HG03342 (cell line): ENCODE data around the gene PHACTR1.

Source experiments
- ATAC-seq: cut with Tn5 transposase; IDR thresholded peaks from one replicate; pipeline ENCODE4 v1.9.1; 2021; ENCODE audit warnings: mild to moderate bottlenecking, moderate library complexity; ENCODE audit not compliant: unreplicated experiment

PHACTR1 gene

DNA sequence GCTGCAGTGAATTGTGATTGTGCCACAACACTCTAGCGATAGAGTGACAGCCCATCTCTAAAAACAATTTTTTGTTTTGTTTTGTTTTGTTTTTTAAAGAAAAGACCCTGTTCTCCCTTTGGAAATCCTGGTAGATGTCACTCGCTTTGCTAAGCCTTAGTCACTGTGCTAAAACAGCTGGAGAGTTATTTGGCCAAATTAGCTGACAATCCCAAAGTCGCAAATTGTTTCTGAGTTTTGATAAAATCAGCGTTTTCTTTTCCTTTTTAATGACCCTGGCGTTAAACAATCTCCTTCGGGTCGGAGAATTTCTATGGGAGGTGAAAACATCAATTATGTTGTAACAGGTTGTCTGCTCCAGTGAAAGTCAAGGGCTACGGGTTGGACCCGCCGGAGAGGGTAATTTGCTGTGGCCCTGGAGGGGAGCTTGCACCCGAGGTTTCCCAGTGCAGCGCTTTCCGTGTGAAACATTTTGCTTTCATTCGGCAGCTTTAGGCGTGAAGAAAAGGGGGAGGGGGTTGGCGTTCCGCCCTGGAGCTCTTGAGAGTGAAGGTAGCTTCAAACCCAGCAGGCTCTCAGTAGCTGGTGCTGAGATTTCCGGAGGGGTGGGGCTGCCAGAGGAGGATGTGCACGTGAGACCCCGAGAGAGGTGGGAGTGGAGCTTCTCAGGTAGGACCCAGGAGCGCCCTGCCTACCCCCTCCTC is 296.6 kb downstream of the PHACTR1 start:
- ATAC-seq, result no peak

DNA sequence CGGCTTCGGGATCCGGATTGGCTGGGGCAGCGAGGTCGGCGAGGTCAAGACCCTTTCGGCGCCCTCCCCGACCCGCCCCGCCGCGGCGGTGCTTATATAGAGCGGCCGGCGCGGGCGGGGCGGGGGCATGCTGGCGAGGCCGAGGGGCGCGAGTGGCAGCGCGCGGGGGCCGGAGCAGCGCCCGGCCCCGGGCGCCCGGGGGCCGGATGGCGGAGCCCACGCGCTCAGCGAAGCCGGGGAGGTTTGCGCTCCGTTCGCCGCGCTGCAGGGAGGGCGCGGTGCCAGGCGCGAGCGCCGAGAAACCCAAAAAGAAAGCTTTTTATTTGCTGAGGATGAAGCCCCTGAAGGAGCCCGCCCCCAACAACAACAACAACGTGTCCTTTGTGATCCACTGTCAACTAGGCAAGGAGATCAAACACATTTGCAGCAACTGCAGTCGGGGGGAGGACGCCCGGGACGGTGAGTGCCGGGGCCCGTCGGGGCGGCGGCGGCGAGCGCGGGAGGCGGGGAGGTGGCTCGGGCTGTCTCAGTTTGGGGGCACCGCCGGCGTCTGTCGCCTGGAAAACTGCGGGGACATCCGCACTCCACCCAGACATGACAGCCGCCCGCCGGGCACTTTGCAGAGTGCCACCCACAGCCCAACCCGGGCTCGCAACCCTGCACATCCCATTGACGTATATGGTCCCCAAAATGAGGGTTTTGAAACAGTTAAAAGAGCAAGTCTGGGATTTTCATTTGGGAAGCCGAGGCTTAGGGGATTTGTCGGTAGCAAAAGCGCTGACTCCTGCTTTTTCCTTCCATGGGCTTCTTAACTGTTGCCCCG is 297.3 kb downstream of the PHACTR1 start:
- no peak for ATAC-seq

DNA sequence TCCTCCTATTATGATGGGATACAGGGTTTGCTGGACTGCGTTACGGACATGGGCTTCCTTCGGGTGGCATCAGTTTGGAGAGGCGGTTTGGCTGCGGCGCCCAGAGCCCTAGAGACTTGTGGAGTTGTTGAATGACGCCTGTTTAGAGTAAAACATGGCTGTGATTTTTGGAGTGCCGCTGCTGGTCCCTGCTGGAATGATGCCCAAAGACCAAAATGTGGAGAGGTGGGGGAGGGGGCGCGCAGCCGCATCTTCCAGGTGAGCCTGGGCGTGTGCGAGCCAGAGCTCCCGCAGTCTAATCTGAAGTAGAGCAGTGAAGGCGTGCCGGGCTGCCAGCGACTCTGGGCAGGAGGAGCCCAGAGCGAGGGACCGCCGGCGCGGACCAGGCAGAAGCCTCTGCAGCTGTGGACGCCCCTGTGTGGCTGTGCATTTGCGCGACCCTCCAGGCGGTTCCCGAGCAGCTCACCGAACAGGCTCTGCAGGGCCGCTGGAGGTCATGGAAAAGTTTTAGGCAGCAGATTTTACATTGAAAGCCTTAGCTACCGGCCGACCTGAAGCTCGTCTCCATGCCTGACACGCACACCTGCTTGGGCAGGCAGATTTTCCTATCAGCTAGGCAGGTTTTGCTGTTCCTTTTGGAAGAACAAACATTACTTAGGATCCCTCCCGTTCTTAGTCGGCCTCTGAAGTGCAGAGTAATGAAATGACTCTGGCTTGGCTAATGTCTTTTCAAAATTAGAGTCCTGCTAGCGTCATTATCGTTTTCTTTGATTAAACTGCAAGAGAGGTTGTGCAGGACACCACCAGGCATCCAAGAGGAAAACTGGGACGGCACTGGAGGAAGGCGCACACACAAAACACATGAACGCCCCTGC is 298.2 kb downstream of the PHACTR1 start:
- no peak for ATAC-seq

DNA sequence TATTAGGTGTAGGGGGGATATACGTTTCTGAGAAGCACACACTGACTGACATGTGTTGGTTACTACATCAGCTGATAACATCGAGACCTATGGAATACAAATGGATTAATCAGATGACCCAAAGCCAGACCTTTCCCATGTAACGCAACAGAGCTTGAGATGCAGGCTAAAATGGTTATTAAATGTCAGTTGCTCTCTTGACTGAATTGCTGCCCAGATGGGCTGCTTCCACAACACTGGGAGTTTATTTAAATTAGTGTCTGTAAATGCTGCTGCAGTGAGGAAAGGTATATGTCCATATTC is 298.8 kb downstream of the PHACTR1 start:
- ATAC-seq, result no peak

DNA sequence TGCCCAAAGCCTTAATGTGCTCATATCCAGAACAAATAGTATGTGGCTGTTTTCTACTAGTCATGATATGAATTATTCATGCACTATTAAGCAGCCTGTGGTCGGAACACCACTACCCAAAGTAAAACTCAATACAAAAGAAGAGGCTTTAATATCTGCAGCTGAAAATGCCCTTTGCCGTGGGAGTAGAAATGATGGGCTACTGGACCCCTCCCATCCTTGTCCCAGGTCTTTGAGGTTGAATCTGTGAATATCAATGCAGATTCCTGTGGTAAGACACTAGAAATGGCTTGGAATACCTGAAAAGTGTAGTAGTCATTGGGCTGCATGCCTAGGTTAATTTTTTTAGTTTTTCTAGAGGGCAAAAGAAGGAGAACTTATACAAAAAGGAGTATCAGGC is 308.0 kb downstream of the PHACTR1 start:
- ATAC-seq, result no peak

DNA sequence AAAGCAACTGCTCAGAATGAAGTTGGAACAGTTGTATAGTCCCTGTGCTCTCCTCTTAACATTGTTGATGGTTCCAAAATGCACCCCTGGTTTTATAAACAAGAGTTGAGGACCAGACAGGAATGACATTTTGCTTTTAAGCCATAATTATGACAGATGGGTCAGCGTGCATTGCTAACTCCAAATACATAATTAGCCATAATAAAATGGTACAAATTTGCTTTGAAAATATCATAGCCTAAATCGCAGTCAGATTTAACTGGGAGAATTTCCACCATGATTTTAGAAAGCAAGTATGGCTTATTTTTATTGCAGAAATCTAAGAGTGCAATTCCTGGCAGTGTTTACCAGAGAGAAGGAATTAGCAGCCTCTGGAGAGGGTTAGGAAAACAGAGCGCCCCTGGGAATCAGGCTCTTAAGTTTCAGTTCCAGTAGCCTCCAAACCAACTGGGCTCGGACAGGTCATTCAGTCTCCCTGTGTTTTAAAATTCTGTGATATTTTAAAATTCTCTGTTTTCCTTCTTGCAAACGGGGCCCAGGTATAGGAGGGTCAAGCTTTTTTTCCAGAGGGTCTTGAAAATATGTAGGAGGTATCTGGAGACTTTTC is 309.4 kb downstream of the PHACTR1 start:
- no peak for ATAC-seq

DNA sequence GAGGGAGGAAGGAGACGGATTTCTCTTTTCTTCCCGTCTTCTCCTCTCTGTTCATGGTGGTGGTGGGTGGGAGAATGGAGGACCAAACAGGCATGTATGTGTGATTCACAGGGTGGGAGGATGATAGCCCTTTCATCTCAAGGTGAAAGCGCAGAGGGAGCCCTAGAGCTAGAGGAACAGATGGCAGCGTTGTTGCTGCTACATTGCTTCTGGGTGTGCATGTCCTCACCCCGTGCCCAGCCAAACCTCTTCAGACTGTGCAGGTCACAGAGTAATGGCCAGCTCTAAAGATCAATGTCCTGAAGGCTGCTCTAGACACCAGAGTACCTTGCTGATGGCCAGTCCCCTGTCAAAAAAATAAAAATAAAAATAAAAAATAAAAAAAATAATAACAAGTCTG is 310.0 kb downstream of the PHACTR1 start:
- no peak for ATAC-seq

DNA sequence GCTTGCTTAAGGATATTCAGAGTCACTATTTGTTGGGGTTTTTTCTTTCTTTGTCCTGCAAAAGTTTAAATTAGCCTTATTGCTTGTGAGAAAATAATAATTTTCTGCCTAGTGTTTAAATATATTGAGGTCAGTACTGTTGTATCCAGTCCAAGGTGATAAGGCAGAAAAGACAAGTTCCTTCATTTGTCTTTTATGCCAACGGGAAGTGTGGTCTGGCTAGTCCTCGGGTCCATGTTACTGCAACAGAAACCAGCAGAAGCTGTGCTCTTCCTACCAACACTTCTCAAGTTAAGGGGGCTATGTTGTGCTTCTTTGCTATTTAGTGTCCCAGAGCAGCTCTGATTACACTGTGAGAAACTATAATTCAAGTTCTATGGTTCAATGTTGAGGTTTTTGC is 310.6 kb downstream of the PHACTR1 start:
- no peak for ATAC-seq

DNA sequence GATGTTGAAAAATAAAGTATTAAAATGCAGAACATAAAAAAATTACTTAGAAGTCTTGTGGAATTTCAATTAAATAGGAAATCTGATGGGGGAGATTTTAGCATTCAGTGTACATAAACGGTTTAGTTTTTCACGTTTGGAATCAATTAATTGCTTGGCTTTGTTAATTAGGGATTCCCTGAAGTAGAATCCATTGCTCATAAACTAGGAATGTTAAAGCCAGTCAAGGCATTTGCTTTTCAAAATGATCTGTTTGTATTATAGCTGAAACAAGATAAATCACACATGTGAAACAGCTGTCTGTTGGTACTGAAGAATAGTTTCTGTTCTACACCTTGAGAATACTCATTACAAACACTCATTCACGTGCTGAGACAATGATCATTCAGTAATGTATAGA is 313.8 kb downstream of the PHACTR1 start:
- ATAC-seq, result no peak

DNA sequence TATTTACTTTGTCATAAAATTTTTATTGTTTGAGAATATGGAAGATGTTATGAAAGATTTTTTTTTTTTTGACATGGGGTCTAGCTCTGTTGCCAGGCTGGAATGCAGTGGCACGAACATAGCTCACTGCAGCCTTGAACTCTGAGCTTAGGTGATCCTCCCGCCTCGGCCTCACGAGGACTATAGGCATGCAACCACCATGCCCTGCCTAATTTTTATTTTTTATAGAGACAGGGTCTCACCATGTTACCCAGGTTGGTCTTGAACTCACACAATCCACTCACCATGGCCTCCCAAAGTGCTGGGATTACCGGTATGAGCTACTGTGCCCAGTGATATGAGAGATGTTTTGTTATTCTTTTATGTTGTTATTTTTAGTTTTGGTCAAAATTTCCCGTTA is 316.0 kb downstream of the PHACTR1 start:
- ATAC-seq, result no peak

DNA sequence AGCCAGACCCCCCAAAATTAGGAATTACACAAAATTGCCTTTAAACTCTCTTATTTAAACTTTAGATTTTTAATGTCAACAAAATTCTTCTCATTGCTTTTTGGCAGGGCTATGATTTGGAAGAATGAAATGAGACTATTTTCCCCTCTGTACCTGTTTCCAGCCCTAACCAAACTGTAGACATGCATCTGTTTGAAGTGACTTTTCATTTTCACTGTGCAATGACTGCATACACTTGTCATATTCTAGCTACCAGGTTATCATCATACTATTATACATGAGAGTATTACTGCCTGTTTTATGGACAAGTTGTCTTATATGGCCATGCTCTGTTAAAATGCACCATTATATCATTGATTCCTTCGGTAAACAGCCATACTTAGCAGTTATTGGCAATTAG is 316.6 kb downstream of the PHACTR1 start:
- no peak for ATAC-seq

DNA sequence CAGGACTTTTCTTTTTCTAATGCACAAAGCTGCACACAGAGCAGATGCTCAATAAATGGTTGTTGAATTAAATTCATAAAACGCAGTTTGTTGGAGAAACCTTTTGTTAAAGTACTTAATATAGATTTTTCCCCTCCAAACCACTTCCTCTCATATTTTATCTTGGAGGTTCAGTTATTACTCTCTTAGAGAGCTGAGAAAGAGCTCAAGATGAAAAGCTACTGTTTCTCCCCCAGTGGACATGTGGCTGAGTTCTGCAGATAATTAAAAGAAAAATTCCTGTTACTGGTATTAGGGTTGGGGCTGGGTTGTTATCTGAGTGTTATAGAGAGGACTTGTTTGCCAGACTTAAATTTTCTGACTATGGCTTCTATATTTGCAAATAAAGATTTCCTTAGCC is 317.7 kb downstream of the PHACTR1 start:
- ATAC-seq, result no peak

DNA sequence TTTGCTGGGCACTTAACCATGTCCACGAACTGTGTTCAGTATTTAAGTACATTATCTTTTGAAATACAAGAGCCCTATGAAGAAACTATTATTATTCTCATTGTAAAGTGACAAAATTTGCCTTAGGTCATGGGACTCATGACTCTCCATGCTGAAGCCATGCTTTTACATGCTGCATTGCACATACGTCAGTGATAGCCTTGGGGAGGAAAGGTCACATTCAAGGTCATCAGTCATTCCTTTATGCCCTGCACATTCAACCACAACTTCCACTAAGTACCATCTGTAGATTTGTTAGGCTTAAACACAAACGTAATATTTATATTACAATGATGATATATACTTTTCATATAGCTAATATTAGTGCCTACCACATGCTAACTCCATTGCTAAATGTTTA is 319.0 kb downstream of the PHACTR1 start:
- ATAC-seq, result no peak

DNA sequence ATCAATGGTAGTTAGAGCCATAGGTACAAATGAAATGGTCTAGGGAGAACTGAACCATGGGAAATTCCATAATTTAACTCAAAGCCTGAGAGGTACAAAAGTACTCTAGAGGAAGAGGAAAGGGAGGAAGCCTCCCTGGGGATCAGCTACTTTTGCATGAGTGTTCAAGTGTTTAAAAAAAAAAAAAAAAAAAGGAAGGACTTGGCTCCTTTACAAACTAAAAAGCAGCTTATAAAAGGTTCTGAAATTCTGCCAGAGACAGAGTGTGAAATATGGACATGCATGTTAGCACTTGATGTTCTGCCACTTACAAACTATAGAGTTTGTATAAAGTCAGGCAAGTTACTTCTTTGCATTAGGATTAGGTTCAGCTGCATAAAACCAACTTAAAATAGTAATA is 321.7 kb downstream of the PHACTR1 start:
- no peak for ATAC-seq

DNA sequence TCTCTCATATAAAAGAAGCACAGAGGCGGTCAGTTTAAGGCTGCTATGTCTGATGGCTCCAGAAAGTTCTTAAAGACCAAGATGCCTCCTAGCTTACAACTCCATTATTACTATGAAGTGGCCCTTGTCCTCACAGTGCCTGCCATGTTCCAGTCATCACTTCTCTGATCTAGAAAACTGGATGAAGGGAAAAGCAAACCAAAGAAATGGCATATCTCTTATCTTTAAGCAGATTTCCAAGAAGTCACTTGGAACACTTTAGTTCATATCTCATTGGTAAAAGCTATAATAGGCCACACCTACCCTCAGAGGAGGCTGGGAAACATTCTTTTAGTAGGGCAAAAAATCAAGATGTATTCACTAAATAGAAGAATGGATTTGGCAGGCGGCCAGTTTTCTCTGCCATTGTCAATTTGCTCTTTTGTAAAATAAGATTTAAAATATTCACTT is 322.2 kb downstream of the PHACTR1 start:
- no peak for ATAC-seq

DNA sequence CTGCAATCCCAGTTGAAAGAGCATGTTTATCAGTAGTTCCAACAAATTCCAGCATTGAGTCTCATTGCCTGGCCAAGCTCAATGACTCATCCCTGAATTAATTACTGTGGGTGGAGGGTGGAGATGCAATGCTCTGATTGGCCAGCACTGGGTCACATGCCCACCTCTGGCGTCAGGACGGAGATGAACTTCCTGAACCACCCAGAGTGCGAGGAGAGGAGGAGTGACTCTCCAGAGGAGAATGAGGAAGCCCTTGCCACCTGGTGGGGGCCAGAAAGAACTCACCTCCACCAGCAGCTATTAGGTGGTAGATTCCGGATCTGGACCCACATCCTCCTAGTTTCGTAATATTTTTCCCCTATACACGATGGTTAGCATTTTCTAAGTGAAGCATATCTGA is 327.8 kb downstream of the PHACTR1 start:
- no peak for ATAC-seq

DNA sequence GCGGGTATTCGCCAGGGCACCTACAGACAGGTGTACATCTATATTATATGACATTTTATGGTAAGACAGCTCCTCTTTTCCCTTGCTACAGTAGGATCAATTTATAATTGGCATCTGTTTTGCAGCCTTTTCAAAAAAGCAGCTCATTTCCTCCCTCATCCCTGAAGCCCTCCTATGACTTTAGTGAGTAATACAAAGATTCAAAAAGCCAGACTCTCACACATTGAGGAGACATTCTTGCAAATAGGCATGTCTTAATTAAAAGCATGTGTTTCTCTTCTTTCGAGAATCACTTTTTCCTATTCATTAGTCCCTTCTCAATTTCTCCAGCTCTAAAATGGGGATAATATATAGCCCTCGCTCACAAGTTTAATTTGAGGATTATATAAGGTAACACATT is 328.3 kb downstream of the PHACTR1 start:
- ATAC-seq, result no peak

DNA sequence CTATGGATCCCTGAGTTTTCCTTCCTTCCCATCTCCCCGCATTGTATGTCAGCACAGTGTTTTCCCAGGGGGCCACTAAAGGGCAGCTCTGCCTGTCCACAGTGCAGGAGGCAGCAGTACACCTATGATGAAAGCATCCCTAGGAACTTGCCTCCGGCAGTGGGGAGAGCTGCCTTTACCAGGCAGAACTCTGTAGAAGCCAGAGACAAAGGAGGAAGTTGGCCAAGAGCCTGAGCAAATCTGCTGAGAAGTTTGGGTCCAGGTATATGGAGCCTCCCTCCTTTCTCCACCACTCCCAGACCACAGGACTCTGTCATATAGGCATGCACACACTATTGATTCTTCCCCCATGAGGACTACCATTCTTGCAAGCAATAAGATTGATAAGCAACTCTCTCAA is 329.1 kb downstream of the PHACTR1 start:
- ATAC-seq, result no peak

DNA sequence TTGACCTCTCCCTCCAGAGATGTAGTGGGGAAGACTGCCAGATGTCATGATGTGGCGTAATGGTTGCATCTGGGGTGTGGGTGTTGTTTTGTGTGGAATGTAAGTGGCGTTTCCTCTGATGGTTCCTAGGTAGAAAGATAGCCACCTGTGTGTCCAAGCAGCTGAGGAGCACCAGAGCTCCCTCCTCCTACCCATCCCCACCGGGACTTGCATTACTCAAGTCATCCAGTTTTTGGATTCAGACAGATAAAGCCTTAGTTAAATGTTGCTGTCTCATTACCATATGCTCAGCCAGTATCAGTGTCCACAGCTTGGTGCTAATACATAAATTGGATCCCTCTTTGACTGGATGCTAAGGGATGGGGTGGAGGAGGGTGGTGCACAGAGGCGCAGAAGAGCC is 329.5 kb downstream of the PHACTR1 start:
- no peak for ATAC-seq

DNA sequence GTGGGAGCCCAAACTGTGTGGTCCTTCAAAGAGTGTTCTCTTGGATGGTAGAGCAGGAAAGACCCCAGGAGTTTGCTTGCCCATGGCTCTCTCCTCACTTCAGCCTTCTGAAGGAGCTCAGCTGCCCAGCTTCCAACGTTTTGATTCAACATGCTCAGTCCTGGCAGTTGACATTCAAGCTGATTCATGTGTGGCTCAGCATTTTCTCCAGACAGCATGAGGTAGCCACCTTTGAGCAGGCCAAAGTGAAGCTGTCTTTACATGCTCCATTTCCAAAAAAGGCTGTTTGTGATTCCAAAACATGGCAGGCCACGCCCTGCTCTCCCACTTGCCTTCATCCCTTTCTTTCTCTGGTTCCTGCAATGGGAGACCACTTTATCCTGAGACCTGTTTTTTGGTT is 331.5 kb downstream of the PHACTR1 start:
- ATAC-seq, result no peak

DNA sequence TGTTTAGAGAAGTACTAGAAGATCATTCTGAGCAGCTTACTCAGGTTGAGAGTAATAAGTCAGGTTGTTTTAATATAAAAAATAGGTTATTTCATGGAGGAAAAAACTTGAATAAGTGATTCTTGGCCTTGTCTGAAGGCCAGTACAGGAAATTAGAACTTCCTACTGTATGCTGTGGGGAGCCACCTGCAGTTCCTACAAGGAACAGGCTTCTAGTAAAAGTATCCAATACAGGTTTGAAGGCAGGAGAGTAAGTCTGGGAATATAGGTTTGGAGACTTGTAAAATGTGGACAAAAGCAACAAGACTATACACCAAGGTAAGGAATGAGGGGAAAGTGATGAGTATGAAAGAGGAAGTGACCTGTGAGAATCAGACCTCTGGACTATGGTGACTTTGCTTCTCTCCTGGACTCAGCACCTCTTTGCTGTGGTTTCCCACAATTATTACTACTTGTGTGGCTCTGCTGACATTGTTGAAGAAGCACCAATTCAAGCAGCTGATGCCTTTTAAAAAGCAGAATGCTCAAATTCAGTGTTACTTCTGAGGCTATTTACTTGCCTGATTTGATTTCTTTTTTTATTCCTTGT is 333.2 kb downstream of the PHACTR1 start:
- ATAC-seq, result no peak
